ENCODE data around the gene COMT.

The COMT gene

GRCh38 chr22:19969141-19969928, 27.8 kb downstream of the COMT start:
- no peak for DNase-seq (ENCODE audit: low read depth in 2 of 2)

- DNase-seq (ENCODE audit: low read depth in 2 of 2) = no peak
Measured at GRCh38 chr22:19970031-19970478, 28.5 kb downstream of the COMT start.

GRCh38 chr22:19970479-19971275, 29.1 kb downstream of the COMT start:
- peak; percentile 60 to 62 for DNase-seq (ENCODE audit: low read depth in 2 of 2)

GRCh38 chr22:19971276-19972124, 29.9 kb downstream of the COMT start:
- DNase-seq (ENCODE audit: low read depth in 2 of 2) = no peak

GRCh38 chr22:19972251-19972650, 30.7 kb downstream of the COMT start:
- no peak for DNase-seq (ENCODE audit: low read depth in 2 of 2)

GRCh38 chr22:19972652-19973550, 31.3 kb downstream of the COMT start:
- DNase-seq (ENCODE audit: low read depth in 2 of 2) = no peak

GRCh38 chr22:19973551-19974267, 32.1 kb downstream of the COMT start:
- DNase-seq (ENCODE audit: low read depth in 2 of 2) = no peak

GRCh38 chr22:19974268-19974861, 32.8 kb downstream of the COMT start:
- DNase-seq (ENCODE audit: low read depth in 2 of 2) = no peak

- no peak for DNase-seq (ENCODE audit: low read depth in 2 of 2)
Measured at GRCh38 chr22:19974935-19975706, 33.5 kb downstream of the COMT start.

- DNase-seq (ENCODE audit: low read depth in 2 of 2) = no peak
Measured at GRCh38 chr22:19975707-19976035, 34.1 kb downstream of the COMT start.

GRCh38 chr22:19976671-19977070, 35.1 kb downstream of the COMT start:
- no peak for DNase-seq (ENCODE audit: low read depth in 2 of 2)

- DNase-seq (ENCODE audit: low read depth in 2 of 2) = no peak
Measured at GRCh38 chr22:19977296-19978243, 36.0 kb downstream of the COMT start.

- no peak for DNase-seq (ENCODE audit: low read depth in 2 of 2)
Measured at GRCh38 chr22:19978748-19979147, 37.2 kb downstream of the COMT start.

GRCh38 chr22:19979712-19980493, 38.3 kb downstream of the COMT start:
- DNase-seq (ENCODE audit: low read depth in 2 of 2) = no peak

- no peak for DNase-seq (ENCODE audit: low read depth in 2 of 2)
Measured at GRCh38 chr22:19980766-19981165, 39.2 kb downstream of the COMT start.

GRCh38 chr22:19981171-19981960, 39.8 kb downstream of the COMT start:
- DNase-seq (ENCODE audit: low read depth in 2 of 2) = no peak
